Measurements from ENCODE around the gene DUSP9.

DNA sequence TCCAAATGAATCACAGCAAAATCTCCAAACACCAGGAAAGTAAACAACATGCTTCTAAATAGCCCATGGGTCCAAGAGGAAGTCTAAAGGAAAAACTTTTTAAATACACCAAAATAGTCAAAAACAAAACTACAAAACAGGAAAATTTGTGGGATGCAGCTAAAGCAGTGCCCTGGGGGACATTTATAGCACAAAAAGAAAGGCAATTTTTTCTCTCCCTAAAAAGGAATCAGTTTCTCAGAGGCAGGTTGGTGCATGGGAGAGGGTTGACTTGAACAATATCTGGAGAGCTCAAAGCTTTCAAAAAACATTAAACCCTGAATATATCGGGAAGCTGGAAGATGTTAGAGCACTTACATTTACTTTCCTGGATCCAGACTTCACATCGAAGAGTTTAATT lies 15.7 kb upstream of the DUSP9 start:
- TF ChIP-seq, protein P1, sequence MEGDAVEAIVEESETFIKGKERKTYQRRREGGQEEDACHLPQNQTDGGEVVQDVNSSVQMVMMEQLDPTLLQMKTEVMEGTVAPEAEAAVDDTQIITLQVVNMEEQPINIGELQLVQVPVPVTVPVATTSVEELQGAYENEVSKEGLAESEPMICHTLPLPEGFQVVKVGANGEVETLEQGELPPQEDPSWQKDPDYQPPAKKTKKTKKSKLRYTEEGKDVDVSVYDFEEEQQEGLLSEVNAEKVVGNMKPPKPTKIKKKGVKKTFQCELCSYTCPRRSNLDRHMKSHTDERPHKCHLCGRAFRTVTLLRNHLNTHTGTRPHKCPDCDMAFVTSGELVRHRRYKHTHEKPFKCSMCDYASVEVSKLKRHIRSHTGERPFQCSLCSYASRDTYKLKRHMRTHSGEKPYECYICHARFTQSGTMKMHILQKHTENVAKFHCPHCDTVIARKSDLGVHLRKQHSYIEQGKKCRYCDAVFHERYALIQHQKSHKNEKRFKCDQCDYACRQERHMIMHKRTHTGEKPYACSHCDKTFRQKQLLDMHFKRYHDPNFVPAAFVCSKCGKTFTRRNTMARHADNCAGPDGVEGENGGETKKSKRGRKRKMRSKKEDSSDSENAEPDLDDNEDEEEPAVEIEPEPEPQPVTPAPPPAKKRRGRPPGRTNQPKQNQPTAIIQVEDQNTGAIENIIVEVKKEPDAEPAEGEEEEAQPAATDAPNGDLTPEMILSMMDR (IDR thresholded peaks at IDR 0.05) = no peak
- no peak for TF ChIP-seq POLR2A (IDR thresholded peaks at IDR 0.05)

Measured in thyroid gland (tissue), 4 donors.